Endothelial cell of umbilical vein (primary cell): ENCODE measurements around the gene TP73. TPM values are rescaled to one million over a fixed set of nuclear protein-coding genes. Genes with fewer than 3 reads are reported as not detected.

Experiments
- BruUV-seq: library from RNA; stranded (reverse); fragments of 400-500 nt; replicated peaks from 2 replicates; lab custom pipeline; 2021; lab: Mats Ljungman, UMichigan
- CTCF ChIA-PET: fragments of 300-600, 350-600 bp; sonication (Branson Sonifier 250); formaldehyde crosslinking; loops from one replicate; lab custom pipeline; 2021; ENCODE audit warnings: antibody characterized with exemption, inconsistent platforms; lab: Charles Lee
- POLR2A ChIA-PET: fragments of 300-600, 350-600 bp; sonication (Branson Sonifier 250); formaldehyde crosslinking; loops from one replicate; lab custom pipeline; 2021; ENCODE audit warnings: antibody characterized with exemption, inconsistent platforms; lab: Charles Lee
- DNase-seq: peaks from one replicate; pipeline ENCODE4 v3.0.0-alpha.2; 2011; ENCODE audit warnings: low read depth, low spot score
- FAIRE-seq: peaks from 2 replicates; lab custom pipeline; 2011; peaks lifted over from hg19 to GRCh38; lab: Jason Lieb, UNC
- H2AFZ ChIP-seq: 2 replicates; pipeline ENCODE4 v1.6.0; 2012; ENCODE audit warnings: low read depth, low read length, control low read depth, inconsistent platforms
- H3K27ac ChIP-seq: 2 replicates; pipeline ENCODE4 v1.5.1; 2011; ENCODE audit warnings: low read depth, mild to moderate bottlenecking, control low read depth, low read length, moderate library complexity; ENCODE audit not compliant: insufficient read depth
- H3K27me3 ChIP-seq, 2 experiments: 2 replicates each; pipeline versions ENCODE4 v1.6.0 to v1.6.1; 2011; ENCODE audit warnings: low read length in 2 of 2, mixed read lengths in 1 of 2; ENCODE audit not compliant: control insufficient read depth in 2 of 2, insufficient read depth in 2 of 2
- H3K36me3 ChIP-seq, 2 experiments: 2 replicates in 1 of 2; 3 replicates in 1 of 2; pipeline ENCODE4 v1.5.1; 2011; ENCODE audit warnings: low read length in 2 of 2, mild to moderate bottlenecking in 1 of 2, moderate library complexity in 1 of 2; ENCODE audit not compliant: control insufficient read depth in 2 of 2, insufficient read depth in 2 of 2; ENCODE audit errors: extremely low read depth in 1 of 2
- H3K4me1 ChIP-seq: 3 replicates; pipeline ENCODE4 v1.5.1; 2011; ENCODE audit warnings: mild to moderate bottlenecking, low read length; ENCODE audit not compliant: control insufficient read depth, insufficient read depth; ENCODE audit errors: extremely low read depth
- H3K4me2 ChIP-seq: 2 replicates; pipeline ENCODE4 v1.6.1; 2011; ENCODE audit warnings: low read length, control low read depth, mixed read lengths; ENCODE audit not compliant: insufficient read depth
- H3K4me3 ChIP-seq, 3 experiments: fragments of 200-600 bp in 1 of 3; sonication (generic), shearing (Covaris generic) in 1 of 3; replicated peaks in 1 of 3; 2 replicates each; pipeline ENCODE4 v1.5.1; 2011 to 2016; ENCODE audit warnings: control low read depth in 3 of 3, low read length in 3 of 3, mild to moderate bottlenecking in 2 of 3, inconsistent platforms in 1 of 3, low read depth in 1 of 3, moderate library complexity in 1 of 3; ENCODE audit not compliant: insufficient read depth in 1 of 3
- H3K79me2 ChIP-seq: 2 replicates; pipeline ENCODE4 v1.6.0; 2012; ENCODE audit warnings: low read length, inconsistent platforms; ENCODE audit not compliant: control insufficient read depth, insufficient read depth
- H3K9ac ChIP-seq: replicated peaks from 2 replicates; pipeline ENCODE3; 2011; ENCODE audit warnings: low read length, control low read depth; ENCODE audit not compliant: insufficient read depth; ENCODE audit errors: extremely low read depth
- H3K9me1 ChIP-seq: replicated peaks from 3 replicates; pipeline ENCODE4 v1.6.0; 2011; ENCODE audit warnings: mild to moderate bottlenecking, low read length; ENCODE audit not compliant: control insufficient read depth, insufficient read depth; ENCODE audit errors: extremely low read depth
- H3K9me3 ChIP-seq: replicated peaks from 2 replicates; pipeline ENCODE4 v1.5.1; 2012; ENCODE audit warnings: low read length, inconsistent platforms; ENCODE audit not compliant: control insufficient read depth, insufficient read depth
- H4K20me1 ChIP-seq: replicated peaks from 2 replicates; pipeline ENCODE3; 2011; ENCODE audit warnings: mild to moderate bottlenecking, low read length; ENCODE audit not compliant: control insufficient read depth, insufficient read depth; ENCODE audit errors: extremely low read depth
- EZH2 ChIP-seq: IDR thresholded peaks from 2 replicates; pipeline ENCODE4 v1.6.1; 2012; ENCODE audit warnings: borderline replicate concordance, low read depth, mild to moderate bottlenecking, moderate library complexity, low read length, inconsistent platforms; ENCODE audit not compliant: severe bottlenecking
- FOS ChIP-seq: IDR thresholded peaks from 2 replicates; pipeline ENCODE4 v1.6.1; 2011; ENCODE audit warnings: mild to moderate bottlenecking, low read length, moderate library complexity, borderline replicate concordance; ENCODE audit not compliant: insufficient read depth
- GATA2 ChIP-seq: IDR thresholded peaks from 2 replicates; pipeline ENCODE4 v1.7.0; 2011; ENCODE audit warnings: low read depth, mild to moderate bottlenecking, moderate library complexity, mixed read lengths, low read length; ENCODE audit not compliant: insufficient read length, insufficient read depth
- JUN ChIP-seq: IDR thresholded peaks from 2 replicates; pipeline ENCODE4 v1.6.1; 2011; ENCODE audit warnings: borderline replicate concordance, low read depth; ENCODE audit not compliant: insufficient read length, insufficient read depth
- MAX ChIP-seq: IDR thresholded peaks from 2 replicates; pipeline ENCODE4 v1.6.1; 2011; ENCODE audit not compliant: insufficient read depth, insufficient read length
- MYC ChIP-seq: IDR thresholded peaks from one replicate; pipeline ENCODE4 v1.6.1; 2011; ENCODE audit warnings: mild to moderate bottlenecking, low read depth, low read length
- POLR2A ChIP-seq: IDR thresholded peaks from 2 replicates; pipeline ENCODE4 v1.6.1; 2012; ENCODE audit warnings: low read depth, mild to moderate bottlenecking, control low read depth, low read length
- POLR2AphosphoS5 ChIP-seq: IDR thresholded peaks from 2 replicates; pipeline ENCODE4 v1.6.1; 2012; ENCODE audit warnings: low read depth, mild to moderate bottlenecking, control low read depth, low read length, moderate library complexity; ENCODE audit not compliant: insufficient read depth
- dilution Hi-C: fragments of 300-500 bp; cut with MboI; formaldehyde crosslinking; loops from one replicate; pipeline ENCODE4 v1.15.0; 2019; ENCODE audit warnings: low sequenced_read_pairs; ENCODE audit not compliant: extremely low pct_ligation_motif_present
- intact Hi-C: fragments of 100-400 bp; cut with micrococcal nuclease; formaldehyde crosslinking; loops from one replicate; pipeline ENCODE4 v1.10.0; 2022
- polyA plus RNA-seq, 4 experiments: library from polyadenylated mRNA; depleted of rRNA in 3 of 4; stranded (reverse) in 3 of 4; unstranded in 1 of 4; fragments of >200 nt; gene quantifications; 2 replicates each; pipeline versions ENCODE4 v1.2.1 to v1.2.3, GENCODE V29; 2011 to 2012; ENCODE audit warnings: missing spikeins in 1 of 4
- total RNA-seq: library from RNA; stranded (reverse); gene quantifications from 2 replicates; pipeline ENCODE4 v1.2.3, GENCODE V29; 2021
- TF ChIP-seq, protein P1 (sequence below), 2 donors: IDR thresholded peaks; 1 replicate in 1 of 2; 2 replicates in 1 of 2; pipeline ENCODE4 v1.5.1; 2011; ENCODE audit warnings: low read length in 2 of 2, mild to moderate bottlenecking in 2 of 2, moderate library complexity in 2 of 2, control low read depth in 1 of 2, inconsistent platforms in 1 of 2, low read depth in 1 of 2; ENCODE audit not compliant: insufficient read depth in 1 of 2; ENCODE audit errors: extremely low read depth in 1 of 2

The TP73 gene
- total and polyA plus RNA-seq, 2 donors (not counting 3 experiments of a cell fraction or from before 2014, with no cell fraction given), result 0.03 to 0.15 TPM

GRCh38 chr1:3722846-3723245, 70.5 kb downstream of the TP73 start:
- Histone ChIP-seq H3K36me3 (no peaks in the 10 kb centered on the region), H3K4me2 (no peak overlapping the region), H2AFZ (no peak overlapping the region), H3K9me3 (no peaks in the 10 kb centered on the region), H3K4me3 (no peak overlapping the region), H3K9me1 (no peaks in the 10 kb centered on the region), H4K20me1 (no peaks in the 10 kb centered on the region), H3K9ac (no peak overlapping the region), H3K27me3 (no peaks in the 10 kb centered on the region), H3K4me1 (no peaks in the 10 kb centered on the region), H3K27ac (no peak overlapping the region), H3K79me2 (no peaks in the 10 kb centered on the region)
- FAIRE-seq (no peak), DNase-seq (no peak)
- no peak for TF ChIP-seq GATA2
- no peak for TF ChIP-seq MAX
- TF ChIP-seq JUN, result no peak
- no peak for TF ChIP-seq FOS
- no peak for TF ChIP-seq POLR2AphosphoS5
- TF ChIP-seq, protein P1, sequence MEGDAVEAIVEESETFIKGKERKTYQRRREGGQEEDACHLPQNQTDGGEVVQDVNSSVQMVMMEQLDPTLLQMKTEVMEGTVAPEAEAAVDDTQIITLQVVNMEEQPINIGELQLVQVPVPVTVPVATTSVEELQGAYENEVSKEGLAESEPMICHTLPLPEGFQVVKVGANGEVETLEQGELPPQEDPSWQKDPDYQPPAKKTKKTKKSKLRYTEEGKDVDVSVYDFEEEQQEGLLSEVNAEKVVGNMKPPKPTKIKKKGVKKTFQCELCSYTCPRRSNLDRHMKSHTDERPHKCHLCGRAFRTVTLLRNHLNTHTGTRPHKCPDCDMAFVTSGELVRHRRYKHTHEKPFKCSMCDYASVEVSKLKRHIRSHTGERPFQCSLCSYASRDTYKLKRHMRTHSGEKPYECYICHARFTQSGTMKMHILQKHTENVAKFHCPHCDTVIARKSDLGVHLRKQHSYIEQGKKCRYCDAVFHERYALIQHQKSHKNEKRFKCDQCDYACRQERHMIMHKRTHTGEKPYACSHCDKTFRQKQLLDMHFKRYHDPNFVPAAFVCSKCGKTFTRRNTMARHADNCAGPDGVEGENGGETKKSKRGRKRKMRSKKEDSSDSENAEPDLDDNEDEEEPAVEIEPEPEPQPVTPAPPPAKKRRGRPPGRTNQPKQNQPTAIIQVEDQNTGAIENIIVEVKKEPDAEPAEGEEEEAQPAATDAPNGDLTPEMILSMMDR (IDR thresholded peaks at IDR 0.05; ENCODE audit: extremely low read depth in 1 of 2, insufficient read depth in 1 of 2, low read depth in 1 of 2, low read length in 2 of 2), result no peak
- TF ChIP-seq EZH2, result no peak
- TF ChIP-seq MYC, result no peak
- no peak for TF ChIP-seq POLR2A
- POLR2A ChIA-PET, result no interaction called here
- dilution Hi-C loops, result no loop called here
- intact Hi-C loops, result loop anchor here (5.0 kb wide), 1 partner anchor 231 kb away; no protein-coding TSS in a partner anchor
- CTCF ChIA-PET, result interaction anchor here (1.0 kb wide), 1 partner anchor 27 kb away, joined by 5 read pairs; no protein-coding TSS in a partner anchor
- BruUV-seq, result no TSS peak
